GM23338 (cell line): ENCODE measurements around the gene SEH1L. TPM values are rescaled to one million over a fixed set of nuclear protein-coding genes. Genes with fewer than 3 reads are reported as not detected.

Experiments used
- ATAC-seq: fragments of 200-7000 bp; cut with Tn5 transposase; 3 replicates; pipeline ENCODE4 v1.9.1; 2020
- DNase-seq: peaks from one replicate; pipeline ENCODE4 v3.0.0-alpha.2; 2015; ENCODE audit warnings: low spot score
- H2AFZ ChIP-seq: fragments of 200-600 bp; sonication (generic); 2 replicates; pipeline ENCODE4 v1.8.0; 2016; ENCODE audit warnings: antibody characterized with exemption, mild to moderate bottlenecking, moderate library complexity
- H3F3A ChIP-seq: fragments of 200-600 bp; sonication (generic); replicated peaks from 2 replicates; pipeline ENCODE4 v1.8.0; 2017; ENCODE audit warnings: antibody characterized with exemption, mixed run types, low read depth
- H3K27ac ChIP-seq: fragments of 200-600 bp; sonication (generic); 2 replicates; pipeline ENCODE4 v1.6.1; 2016; ENCODE audit warnings: low read depth
- H3K27me3 ChIP-seq: fragments of 200-600 bp; sonication (generic); 2 replicates; pipeline ENCODE4 v1.8.0; 2016; ENCODE audit warnings: mild to moderate bottlenecking, mixed run types, moderate library complexity; ENCODE audit not compliant: insufficient read depth
- H3K36me3 ChIP-seq: fragments of 200-600 bp; sonication (generic); 2 replicates; pipeline ENCODE4 v1.8.0; 2016; ENCODE audit warnings: mild to moderate bottlenecking; ENCODE audit not compliant: insufficient read depth
- H3K4me1 ChIP-seq: fragments of 200-600 bp; sonication (generic); 2 replicates; pipeline ENCODE4 v1.8.0; 2016; ENCODE audit warnings: mild to moderate bottlenecking, moderate library complexity; ENCODE audit not compliant: insufficient read depth
- H3K4me2 ChIP-seq: fragments of 200-600 bp; sonication (generic); 2 replicates; pipeline ENCODE4 v1.7.1; 2017; ENCODE audit warnings: mixed run types
- H3K4me3 ChIP-seq: fragments of 200-600 bp; sonication (generic); 2 replicates; pipeline ENCODE4 v1.6.1; 2016; ENCODE audit warnings: mixed run types
- H3K79me2 ChIP-seq: fragments of 200-600 bp; sonication (generic); replicated peaks from 2 replicates; pipeline ENCODE4 v1.8.0; 2017; ENCODE audit warnings: mild to moderate bottlenecking; ENCODE audit not compliant: insufficient read depth
- H3K9me2 ChIP-seq: fragments of 200-600 bp; sonication (generic); 2 replicates; pipeline ENCODE4 v1.8.0; 2017; ENCODE audit not compliant: insufficient read depth
- H4K20me1 ChIP-seq: fragments of 200-600 bp; sonication (generic); replicated peaks from 2 replicates; pipeline ENCODE4 v1.8.0; 2017; ENCODE audit warnings: mild to moderate bottlenecking; ENCODE audit not compliant: insufficient read depth
- H3K27ac Mint-ChIP-seq: 2 replicates; pipeline ENCODE4 v1.8.0; 2020; ENCODE audit warnings: inconsistent platforms, mild to moderate bottlenecking, moderate library complexity, mixed read lengths
- H3K27me3 Mint-ChIP-seq: 3 replicates; pipeline ENCODE4 v1.8.0; 2022; ENCODE audit warnings: low read depth, mild to moderate bottlenecking, moderate library complexity, mixed read lengths, inconsistent platforms; ENCODE audit not compliant: insufficient read depth, poor library complexity
- H3K36me3 Mint-ChIP-seq: 3 replicates; pipeline ENCODE4 v1.8.0; 2021; ENCODE audit warnings: low read depth, mild to moderate bottlenecking, inconsistent platforms, moderate library complexity, mixed read lengths
- H3K4me1 Mint-ChIP-seq: 3 replicates; pipeline ENCODE4 v1.8.0; 2020; ENCODE audit warnings: mild to moderate bottlenecking, inconsistent platforms, mixed read lengths
- H3K4me3 Mint-ChIP-seq: 3 replicates; pipeline ENCODE4 v1.8.0; 2021; ENCODE audit warnings: moderate library complexity, mild to moderate bottlenecking, inconsistent platforms, mixed read lengths
- H3K9me3 Mint-ChIP-seq: 3 replicates; pipeline ENCODE4 v1.8.0; 2020; ENCODE audit warnings: moderate library complexity, mild to moderate bottlenecking, inconsistent platforms, mixed read lengths
- JUNB ChIP-seq: IDR thresholded peaks from one replicate; pipeline ENCODE4 v1.6.1; 2016; ENCODE audit warnings: antibody characterized with exemption; ENCODE audit not compliant: unreplicated experiment
- POLR2AphosphoS5 ChIP-seq: IDR thresholded peaks from 2 replicates; pipeline ENCODE4 v1.6.1; 2016; ENCODE audit warnings: antibody characterized with exemption, low read depth
- REST ChIP-seq: IDR thresholded peaks from one replicate; pipeline ENCODE4 v1.6.1; 2018; ENCODE audit warnings: antibody characterized with exemption; ENCODE audit not compliant: unreplicated experiment
- STAT1 ChIP-seq: IDR thresholded peaks from one replicate; pipeline ENCODE4 v1.6.1; 2016; ENCODE audit warnings: antibody characterized with exemption; ENCODE audit not compliant: unreplicated experiment
- ZNF114 ChIP-seq: fragments of 250-450 bp; sonication (Bioruptor Pico); IDR thresholded peaks from 2 replicates; pipeline ENCODE4 v1.5.0; 2020; ENCODE audit warnings: mild to moderate bottlenecking, moderate library complexity
- ZNF331 ChIP-seq: fragments of 250-450 bp; sonication (Bioruptor Pico); IDR thresholded peaks from 2 replicates; pipeline ENCODE4 v1.5.0; 2020; ENCODE audit warnings: low read depth, mild to moderate bottlenecking, moderate library complexity
- ZNF462 ChIP-seq: fragments of 250-450 bp; sonication (Bioruptor Pico); IDR thresholded peaks from 2 replicates; pipeline ENCODE4 v1.5.0; 2020; ENCODE audit warnings: mild to moderate bottlenecking, moderate library complexity
- polyA plus RNA-seq: library from polyadenylated mRNA; unstranded; fragments of >200 nt; fragmentation: Nextera tagmentation; extraction: Ambion mirVana; gene quantifications from 2 replicates; pipeline ENCODE4 v1.2.1, GENCODE V29; 2016
- total RNA-seq: library from RNA; depleted of rRNA; stranded (reverse); fragments of >200 nt; shearing (Covaris generic); gene quantifications from 2 replicates; pipeline ENCODE4 v1.2.3, GENCODE V29; 2014

Gene SEH1L
- total and polyA plus RNA-seq, 2 experiments from 2014 or later: 46.9 to 72.0 TPM

- TF ChIP-seq ZNF462 (CRISPR knock-in tag) (no peak), REST (no peak), JUNB (no peak), ZNF114 (CRISPR knock-in tag) (no peak), STAT1 (no peak)
Measured at GRCh38 chr18:12958478-12958877, 10.7 kb downstream of the SEH1L start (continued).

- Mint-ChIP-seq H3K4me3 (no peak overlapping the region), H3K27ac (no peak overlapping the region), H3K36me3 (peaks cover 68% of the 10 kb centered on the region), H3K4me1 (no peaks in the 10 kb centered on the region), H3K9me3 (no peaks in the 10 kb centered on the region), H3K27me3 (peaks cover 3% of the 10 kb centered on the region)
- Histone ChIP-seq H2AFZ (no peak overlapping the region), H3F3A (no peaks in the 10 kb centered on the region), H3K4me1 (no peaks in the 10 kb centered on the region), H3K27me3 (no peaks in the 10 kb centered on the region), H3K27ac (no peak overlapping the region), H4K20me1 (peaks cover 29% of the 10 kb centered on the region), H3K36me3 (peaks cover 44% of the 10 kb centered on the region), H3K4me3 (no peak overlapping the region), H3K4me2 (no peak overlapping the region), H3K9me2 (no peaks in the 10 kb centered on the region), H3K79me2 (peaks cover 63% of the 10 kb centered on the region)
- ATAC-seq (no peak), DNase-seq (no peak)
- TF ChIP-seq ZNF331 (CRISPR knock-in tag) (no peak), POLR2AphosphoS5 (no peak), JUNB (no peak), ZNF462 (CRISPR knock-in tag) (no peak)
Measured at GRCh38 chr18:12960395-12960794, 12.6 kb downstream of the SEH1L start.
